Spleen (tissue), 13 donors: ENCODE results near the gene FMNL3. TPM values are rescaled to one million over a fixed set of nuclear protein-coding genes. Genes with fewer than 3 reads are reported as not detected.

ENCODE experiments used
- DNase-seq: peaks from one replicate; pipeline ENCODE4 v3.0.0-alpha.2; 2020
- H3K27ac ChIP-seq, 8 donors: fragments of 200-600 bp; sonication (generic) in 7 of 8; 1 replicate in 4 of 8; 2 replicates in 4 of 8; pipeline versions ENCODE4 v1.5.0 to v1.8.0; 2016 to 2021; ENCODE audit warnings: inconsistent platforms in 4 of 8, mild to moderate bottlenecking in 4 of 8, moderate library complexity in 1 of 8
- H3K27me3 ChIP-seq, 7 donors: fragments of 200-600 bp; sonication (generic) in 6 of 7; replicated peaks in 1 of 7; 1 replicate in 4 of 7; 2 replicates in 3 of 7; pipeline versions ENCODE4 v1.5.0 to v1.8.0; 2016 to 2021; ENCODE audit warnings: inconsistent platforms in 3 of 7, mild to moderate bottlenecking in 1 of 7
- H3K36me3 ChIP-seq, 6 donors: fragments of 200-600 bp; sonication (generic) in 5 of 6; 1 replicate in 4 of 6; 2 replicates in 2 of 6; pipeline versions ENCODE4 v1.5.0 to v1.8.0; 2016 to 2021; ENCODE audit warnings: inconsistent platforms in 2 of 6
- H3K4me1 ChIP-seq, 6 donors: fragments of 200-600 bp; sonication (generic) in 5 of 6; 1 replicate in 3 of 6; 2 replicates in 3 of 6; pipeline versions ENCODE4 v1.5.0 to v1.8.0; 2016 to 2021; ENCODE audit warnings: inconsistent platforms in 3 of 6
- H3K4me3 ChIP-seq, 8 donors: fragments of 200-600 bp; sonication (generic) in 7 of 8; 1 replicate in 4 of 8; 2 replicates in 4 of 8; pipeline versions ENCODE4 v1.5.0 to v1.8.0; 2016 to 2021; ENCODE audit warnings: inconsistent platforms in 4 of 8, mild to moderate bottlenecking in 4 of 8, moderate library complexity in 2 of 8
- H3K9me3 ChIP-seq, 8 donors: fragments of 200-600 bp; sonication (generic) in 7 of 8; 1 replicate in 4 of 8; 2 replicates in 4 of 8; pipeline versions ENCODE4 v1.5.0 to v1.8.0; 2016 to 2021; ENCODE audit warnings: inconsistent platforms in 4 of 8
- POLR2A ChIP-seq, 3 donors: fragments of 450-650 bp; IDR thresholded peaks; one replicate each; pipeline ENCODE4 v1.5.1; 2017; ENCODE audit warnings: antibody characterized with exemption in 3 of 3, mild to moderate bottlenecking in 1 of 3
- POLR2AphosphoS5 ChIP-seq, 3 donors: sonication (generic); formaldehyde crosslinking; IDR thresholded peaks; one replicate each; pipeline ENCODE4 v1.5.1; 2017; ENCODE audit warnings: antibody characterized with exemption in 3 of 3
- WGBS, 5 donors: extraction: QIAGEN DNeasy Blood & Tissue Kit in 3 of 5; methylation state at CpG; one replicate each; pipeline versions ENCODE4 v1.1.5 to v1.1.7; 2013 to 2018; 5-methylcytosine and 5-hydroxymethylcytosine counted together
- intact Hi-C: fragments of 100-400 bp; cut with DNase I; formaldehyde crosslinking; loops from one replicate; pipeline ENCODE4 v1.15.0; 2023; ENCODE audit warnings: low total_unique reads
- long read RNA-seq, 2 donors: transcript quantifications; one replicate each; lab custom pipeline, GENCODE V29; 2026
- polyA plus RNA-seq, 3 donors: library from polyadenylated mRNA; stranded (reverse); fragments of 200-250 nt; gene quantifications; one replicate each; pipeline ENCODE4 v1.2.1, GENCODE V29; 2013
- total RNA-seq, 7 donors: library from RNA; depleted of rRNA in 3 of 7; stranded (reverse); fragments of >200 nt in 3 of 7; fragmentation: NEBNext Ultra II Directional in 4 of 7; extraction: Animal tissue kit (Norgen Biotek cat#: 25700) in 4 of 7; gene quantifications; one replicate each; pipeline versions ENCODE4 v1.1.0 to v1.2.1, GENCODE V29; 2016 to 2021
- TF ChIP-seq, protein P1 (sequence below), 11 experiments: fragments of 200-600 bp in 7 of 11; fragments of 450-650 bp in 4 of 11; sonication (generic) in 4 of 11; IDR thresholded peaks in 8 of 11; conservative IDR thresholded peaks in 3 of 11; 1 replicate in 7 of 11; 2 replicates in 4 of 11; pipeline versions ENCODE4 v1.4.0 to v1.8.0; 2016 to 2021; ENCODE audit warnings: antibody characterized with exemption in 11 of 11, inconsistent platforms in 4 of 11, mild to moderate bottlenecking in 1 of 11
- donor health status: healthy with polysubstance abuse.
- donor health status: DM: no; HTN: no; CAD: no; lungs with moderate emphysema.
- donor health status: DM: no; HTN: no; CAD: no.
- donor health status: Bipolar disorder and iron deficiency.
- donor health status: healthy.
- donor health status: DM: no; HTN: no; CAD: no.
- donor health status: DM: yes; HTN: yes; CAD: no.

FMNL3 gene
- total RNA-seq = 10 to 100 TPM; 26.4 to 46.9 (median 37.0) TPM
- 10 to 100 TPM in 1 of 3 donors, 1 to 10 TPM in 2; 8.6 to 13.0 (median 9.9) TPM for polyA plus RNA-seq
- long read RNA-seq, donor 1, full-length matches to known transcripts = 1 of 7 reads
- long read RNA-seq, donor 1, partial matches to known transcripts = 6 of 7 reads
- long read RNA-seq, donor 1, other reads (novel, unspliced or antisense) = 0 of 7 reads
- long read RNA-seq, donor 2, full-length matches to known transcripts = 1 of 1 reads
- long read RNA-seq, donor 2, partial matches to known transcripts = 0 of 1 reads
- long read RNA-seq, donor 2, other reads (novel, unspliced or antisense) = 0 of 1 reads

- peaks cover 0 to 9% (median 0%) of the 10 kb centered on the region in 7 donors for H3K27me3 ChIP-seq
- DNase-seq = peak; percentile 100
- WGBS, 5 donors = 0 to 1% (median 0%) methylated on average over 42 to 93 of the region's 93 CpGs
- intact Hi-C loops = no loop called here
- H3K4me1 ChIP-seq = peaks cover 25 to 56% (median 48%) of the 10 kb centered on the region in 6 donors
- H3K27ac ChIP-seq = peak within 1 kb of the TSS; percentile 66 to 95 (median 92)
- no peaks in the 10 kb centered on the region for H3K9me3 ChIP-seq
- TF ChIP-seq, protein P1, sequence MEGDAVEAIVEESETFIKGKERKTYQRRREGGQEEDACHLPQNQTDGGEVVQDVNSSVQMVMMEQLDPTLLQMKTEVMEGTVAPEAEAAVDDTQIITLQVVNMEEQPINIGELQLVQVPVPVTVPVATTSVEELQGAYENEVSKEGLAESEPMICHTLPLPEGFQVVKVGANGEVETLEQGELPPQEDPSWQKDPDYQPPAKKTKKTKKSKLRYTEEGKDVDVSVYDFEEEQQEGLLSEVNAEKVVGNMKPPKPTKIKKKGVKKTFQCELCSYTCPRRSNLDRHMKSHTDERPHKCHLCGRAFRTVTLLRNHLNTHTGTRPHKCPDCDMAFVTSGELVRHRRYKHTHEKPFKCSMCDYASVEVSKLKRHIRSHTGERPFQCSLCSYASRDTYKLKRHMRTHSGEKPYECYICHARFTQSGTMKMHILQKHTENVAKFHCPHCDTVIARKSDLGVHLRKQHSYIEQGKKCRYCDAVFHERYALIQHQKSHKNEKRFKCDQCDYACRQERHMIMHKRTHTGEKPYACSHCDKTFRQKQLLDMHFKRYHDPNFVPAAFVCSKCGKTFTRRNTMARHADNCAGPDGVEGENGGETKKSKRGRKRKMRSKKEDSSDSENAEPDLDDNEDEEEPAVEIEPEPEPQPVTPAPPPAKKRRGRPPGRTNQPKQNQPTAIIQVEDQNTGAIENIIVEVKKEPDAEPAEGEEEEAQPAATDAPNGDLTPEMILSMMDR (IDR thresholded peaks at IDR 0.05 in 8 of 11, conservative IDR thresholded peaks at IDR 0.05 in 3 of 11) = peak; percentile 95 to 100 (median 98)
- TF ChIP-seq POLR2AphosphoS5 (IDR thresholded peaks at IDR 0.05) (peak; percentile 66 to 86 (median 82)), POLR2A (IDR thresholded peaks at IDR 0.05) (peak in 2 of 3 donors; percentile 26 to 46)
- no peaks in the 10 kb centered on the region for H3K36me3 ChIP-seq
- H3K4me3 ChIP-seq = peak within 1 kb of the TSS; percentile 55 to 95 (median 78)
Observed at GRCh38 chr12:49707128-49707811, at the start of gene FMNL3. Gene FMNL3 (minus strand): TSS chr12:49707405. CDS start chr12:49707180, 225 bp downstream.

DNA sequence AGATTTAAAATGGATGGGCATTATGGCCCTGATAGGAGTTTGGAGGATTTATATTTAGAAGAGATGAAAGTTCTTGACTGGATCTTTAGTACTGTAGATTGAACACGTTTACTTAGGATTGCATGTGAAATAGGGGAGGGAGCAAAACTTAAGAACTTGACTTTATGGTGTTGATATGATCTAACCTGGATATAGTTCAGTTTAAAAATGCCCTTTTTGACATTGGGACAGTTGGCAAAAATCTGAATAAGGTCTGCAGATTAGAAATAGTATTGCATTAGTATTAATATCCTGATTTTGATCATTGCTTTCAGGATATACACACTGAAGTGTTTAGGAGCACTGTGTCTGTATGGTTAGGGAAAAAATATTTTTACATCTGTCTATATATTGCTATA lies 43.8 kb upstream of the FMNL3 start:
- WGBS, 5 donors = 29 to 61% (median 51%) methylated on average over 1 of the region's 1 CpG

GRCh38 chr12:49750027-49750995 lies 43.1 kb upstream of the FMNL3 start:
- 43 to 57% (median 46%) methylated on average over 8 of the region's 8 CpGs for WGBS, 5 donors

More for the DNA sequence above, 43.8 kb upstream of the FMNL3 start:
- intact Hi-C loops = no loop called here
- DNase-seq = no peak
- H3K27me3 ChIP-seq = no peaks in the 10 kb centered on the region
- H3K4me1 ChIP-seq = peaks cover 54 to 100% (median 91%) of the 10 kb centered on the region in 6 donors
- TF ChIP-seq POLR2AphosphoS5 (IDR thresholded peaks at IDR 0.05) (no peak), POLR2A (IDR thresholded peaks at IDR 0.05) (no peak)
- TF ChIP-seq, protein P1 (IDR thresholded peaks at IDR 0.05 in 8 of 11, conservative IDR thresholded peaks at IDR 0.05 in 3 of 11) = no peak
- H3K27ac ChIP-seq = peak overlapping the region in 2 of 8 donors; percentile 33 to 39
- H3K36me3 ChIP-seq = peaks cover 0 to 78% (median 37%) of the 10 kb centered on the region in 6 donors
- no peaks in the 10 kb centered on the region for H3K9me3 ChIP-seq
- H3K4me3 ChIP-seq = no peak overlapping the region

More at GRCh38 chr12:49750027-49750995, 43.1 kb upstream of the FMNL3 start:
- no peak for DNase-seq
- Histone ChIP-seq H3K4me1 (peaks cover 54 to 100% (median 98%) of the 10 kb centered on the region in 6 donors), H3K36me3 (peaks cover 0 to 71% (median 30%) of the 10 kb centered on the region in 6 donors), H3K27ac (peak overlapping the region in 2 of 8 donors; percentile 33 to 39), H3K27me3 (no peaks in the 10 kb centered on the region), H3K9me3 (no peaks in the 10 kb centered on the region), H3K4me3 (no peak overlapping the region)
- TF ChIP-seq POLR2AphosphoS5 (IDR thresholded peaks at IDR 0.05) (no peak), POLR2A (IDR thresholded peaks at IDR 0.05) (no peak)
- TF ChIP-seq, protein P1 (IDR thresholded peaks at IDR 0.05 in 8 of 11, conservative IDR thresholded peaks at IDR 0.05 in 3 of 11) = no peak
- intact Hi-C loops = no loop called here
